DND-41 (cell line): ENCODE results near the gene METRN.

Experiments
- EZH2 ChIP-seq: IDR thresholded peaks from 3 replicates; pipeline ENCODE4 v1.6.1; 2012; ENCODE audit warnings: borderline replicate concordance, low read depth, mild to moderate bottlenecking, moderate library complexity, low read length, inconsistent platforms; ENCODE audit not compliant: severe bottlenecking
- TF ChIP-seq, protein P1 (sequence below): IDR thresholded peaks from 2 replicates; pipeline ENCODE4 v1.5.1; 2012; ENCODE audit warnings: borderline replicate concordance, low read length, moderate library complexity, mild to moderate bottlenecking; ENCODE audit not compliant: poor library complexity, severe bottlenecking; ENCODE audit errors: extremely low read depth

DNA sequence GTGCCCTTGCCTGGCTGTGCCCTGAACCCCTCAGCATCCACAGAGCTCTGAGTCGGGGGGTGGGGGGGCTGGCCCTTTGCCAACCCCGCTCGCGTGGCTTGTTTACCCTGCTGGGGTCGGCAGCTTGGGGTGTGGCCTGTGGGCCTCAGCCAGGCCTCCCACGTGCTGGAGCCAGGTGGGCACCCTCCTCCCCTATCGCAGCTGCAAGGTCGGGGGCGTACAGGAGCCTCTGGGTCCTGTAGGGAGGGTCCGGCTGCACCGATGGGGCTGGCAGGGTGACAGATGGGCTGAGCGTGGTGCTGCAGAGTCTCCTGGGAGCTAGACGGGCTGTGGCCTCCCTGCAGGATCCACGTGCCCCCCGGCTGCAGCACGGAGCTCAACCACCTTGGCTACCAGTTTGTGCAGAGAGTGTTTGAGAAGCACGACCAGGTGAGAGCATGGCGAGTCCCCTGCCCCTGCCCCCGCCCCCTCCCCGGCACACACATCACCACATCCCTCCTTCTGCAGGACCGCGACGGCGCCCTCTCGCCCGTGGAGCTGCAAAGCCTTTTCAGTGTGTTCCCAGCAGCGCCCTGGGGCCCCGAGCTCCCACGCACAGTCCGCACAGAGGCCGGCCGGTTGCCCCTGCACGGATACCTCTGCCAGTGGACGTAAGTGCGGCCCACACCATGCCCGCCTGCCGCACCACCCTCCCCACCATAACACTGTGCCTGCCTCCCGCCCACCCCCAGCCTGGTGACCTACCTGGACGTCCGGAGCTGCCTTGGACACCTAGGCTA is 43.4 kb upstream of the METRN start:
- TF ChIP-seq, protein P1, sequence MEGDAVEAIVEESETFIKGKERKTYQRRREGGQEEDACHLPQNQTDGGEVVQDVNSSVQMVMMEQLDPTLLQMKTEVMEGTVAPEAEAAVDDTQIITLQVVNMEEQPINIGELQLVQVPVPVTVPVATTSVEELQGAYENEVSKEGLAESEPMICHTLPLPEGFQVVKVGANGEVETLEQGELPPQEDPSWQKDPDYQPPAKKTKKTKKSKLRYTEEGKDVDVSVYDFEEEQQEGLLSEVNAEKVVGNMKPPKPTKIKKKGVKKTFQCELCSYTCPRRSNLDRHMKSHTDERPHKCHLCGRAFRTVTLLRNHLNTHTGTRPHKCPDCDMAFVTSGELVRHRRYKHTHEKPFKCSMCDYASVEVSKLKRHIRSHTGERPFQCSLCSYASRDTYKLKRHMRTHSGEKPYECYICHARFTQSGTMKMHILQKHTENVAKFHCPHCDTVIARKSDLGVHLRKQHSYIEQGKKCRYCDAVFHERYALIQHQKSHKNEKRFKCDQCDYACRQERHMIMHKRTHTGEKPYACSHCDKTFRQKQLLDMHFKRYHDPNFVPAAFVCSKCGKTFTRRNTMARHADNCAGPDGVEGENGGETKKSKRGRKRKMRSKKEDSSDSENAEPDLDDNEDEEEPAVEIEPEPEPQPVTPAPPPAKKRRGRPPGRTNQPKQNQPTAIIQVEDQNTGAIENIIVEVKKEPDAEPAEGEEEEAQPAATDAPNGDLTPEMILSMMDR, result no peak
- TF ChIP-seq EZH2, result no peak
